Hippocampal formation (tissue), 2 donors: ENCODE results near the gene AIMP2.
A peak's percentile ranks its signal among the peaks of the same experiment; 100 is the strongest.
"Not testable (repeated sequence)": the region's sequence is repeated elsewhere in the genome, so short reads cannot be mapped to it uniquely, and the experiment has no call there.

ENCODE experiments used
- DNase-seq, 2 donors: peaks; one replicate each; lab custom pipeline; 2025; lab: John Stamatoyannopoulos, UW

Gene AIMP2

GRCh38 chr7:6026011-6026819, 17.1 kb downstream of the AIMP2 start:
- peak in 1 of 2 donors; percentile 22 for DNase-seq

DNA sequence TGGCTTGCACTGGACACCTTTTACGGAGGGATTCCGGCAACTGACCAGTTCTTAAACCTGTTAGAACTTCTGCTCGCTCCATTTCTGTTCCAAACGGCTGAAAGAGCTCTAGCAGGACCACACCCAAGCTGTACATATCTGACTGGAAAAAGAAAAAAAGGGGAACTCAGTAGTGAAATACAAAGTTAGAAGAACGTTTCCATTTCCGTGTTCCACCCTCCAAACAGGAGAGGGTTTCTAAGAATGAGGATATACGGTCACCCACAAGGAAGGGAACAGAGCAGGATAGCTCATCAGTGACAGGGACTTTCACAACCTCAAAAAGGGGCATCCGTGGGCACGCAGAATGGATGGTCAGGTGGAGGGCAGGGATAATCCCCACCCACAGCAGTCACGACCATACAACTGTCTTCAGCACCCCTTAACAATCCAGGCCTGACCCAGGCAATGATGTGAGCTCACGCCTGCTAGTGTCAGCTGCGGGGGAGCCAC, 17.8 kb downstream of the AIMP2 start:
- DNase-seq: no peak

DNA sequence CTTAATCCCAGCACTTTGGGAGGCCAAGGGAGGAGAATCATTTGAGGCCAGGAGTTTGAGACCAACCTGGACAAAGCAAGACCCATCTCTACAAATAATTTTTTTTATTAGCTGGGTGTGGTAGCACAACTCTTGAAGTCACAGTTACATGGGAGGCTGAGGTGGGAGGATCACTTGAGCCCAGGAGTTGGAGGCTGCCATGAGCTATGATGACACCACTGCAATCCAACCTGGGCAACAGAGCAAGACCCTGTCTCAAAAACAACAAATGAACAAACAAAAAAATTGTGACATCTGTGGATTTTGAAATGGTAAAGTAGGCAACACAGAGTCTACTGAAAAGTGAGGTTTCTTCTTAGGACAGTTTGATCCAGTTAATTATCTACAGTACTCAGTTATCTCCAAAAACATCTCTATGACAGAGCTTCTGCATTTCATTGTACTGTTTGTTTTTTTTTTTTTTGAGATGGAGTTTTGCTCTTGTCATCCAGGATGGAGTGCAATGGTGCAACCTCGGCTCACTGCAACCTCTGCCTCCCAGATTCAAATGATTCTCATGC, 18.8 kb downstream of the AIMP2 start:
- no peak for DNase-seq

GRCh38 chr7:6028563-6028962, 19.5 kb downstream of the AIMP2 start:
- no peak for DNase-seq

GRCh38 chr7:6030988-6031387, 21.9 kb downstream of the AIMP2 start, which contains the start of gene ANKRD61:
ANKRD61 (plus strand) TSS chr7:6031376; CDS start chr7:6031376, 0 bp downstream.
- DNase-seq: no peak

DNA sequence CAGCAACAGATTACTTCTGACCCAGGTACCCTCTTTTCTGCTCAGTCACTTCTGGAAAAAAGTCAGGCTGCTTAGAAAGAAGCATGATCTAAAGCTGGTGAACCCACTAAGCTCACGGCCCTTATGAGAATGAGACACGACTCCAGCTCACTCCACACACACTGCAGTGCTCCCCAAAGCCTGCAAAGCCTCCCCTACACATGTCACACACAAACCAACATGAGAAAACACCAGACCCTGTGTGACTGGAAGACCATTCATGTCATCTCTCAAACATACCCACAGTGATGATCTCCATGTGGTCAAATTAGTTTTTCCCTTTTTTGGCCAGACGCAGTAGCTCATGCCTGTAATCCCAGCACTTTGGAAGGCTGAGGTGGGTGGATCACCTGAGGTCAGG, 22.5 kb downstream of the AIMP2 start:
- DNase-seq: no peak

- no peak for DNase-seq
These were observed 23.1 kb downstream of the AIMP2 start for GRCh38 chr7:6032167-6032566.

GRCh38 chr7:6032641-6033040, 23.6 kb downstream of the AIMP2 start:
- no peak for DNase-seq

GRCh38 chr7:6035165-6035564, 26.1 kb downstream of the AIMP2 start:
- DNase-seq: no peak

DNA sequence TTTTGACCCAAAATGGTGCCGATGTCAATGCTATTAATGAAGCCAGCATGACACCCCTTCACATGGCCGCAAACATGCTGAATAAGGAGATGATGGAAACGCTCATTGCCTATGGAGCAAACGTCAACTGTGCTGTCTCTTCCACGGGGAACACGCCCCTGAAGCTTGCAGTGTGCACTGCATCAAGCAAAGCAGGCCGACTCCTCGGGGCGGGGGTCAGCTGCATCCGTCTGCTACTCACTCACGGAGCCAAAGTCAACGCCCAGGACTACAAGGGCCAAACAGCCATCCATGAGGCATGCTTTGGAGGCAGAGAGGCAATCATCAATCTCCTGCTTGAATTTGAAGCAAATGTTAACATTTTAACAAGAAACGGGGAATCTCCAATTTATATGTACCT, 26.6 kb downstream of the AIMP2 start:
- DNase-seq: no peak

DNA sequence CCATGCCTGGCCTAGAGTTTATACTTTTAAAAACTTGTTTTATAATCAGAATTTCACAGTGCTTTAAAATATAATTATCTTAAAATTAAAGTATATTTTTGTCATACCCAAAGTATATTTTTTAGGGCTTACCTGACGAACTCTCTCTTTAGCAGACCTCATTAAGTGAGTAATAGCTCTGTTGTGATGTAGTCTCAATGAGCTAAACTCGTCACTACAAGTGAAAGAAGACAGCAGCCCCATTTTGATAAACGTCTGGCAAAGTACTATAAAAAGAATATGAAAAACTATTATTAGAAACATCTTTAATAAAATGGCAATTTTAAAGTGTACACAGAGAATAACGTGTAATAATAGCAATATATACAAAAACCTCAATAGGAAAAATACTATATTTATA, 40.7 kb downstream of the AIMP2 start:
- DNase-seq: no peak

GRCh38 chr7:6051185-6051584, 42.1 kb downstream of the AIMP2 start:
- not testable (repeated sequence) for DNase-seq

GRCh38 chr7:6056616-6057015, 47.5 kb downstream of the AIMP2 start:
- DNase-seq: no peak

- DNase-seq: no peak
These were observed 48.5 kb downstream of the AIMP2 start for GRCh38 chr7:6057316-6058129.

- not testable (repeated sequence) for DNase-seq
These were observed 50.9 kb downstream of the AIMP2 start for GRCh38 chr7:6059941-6060340.

DNA sequence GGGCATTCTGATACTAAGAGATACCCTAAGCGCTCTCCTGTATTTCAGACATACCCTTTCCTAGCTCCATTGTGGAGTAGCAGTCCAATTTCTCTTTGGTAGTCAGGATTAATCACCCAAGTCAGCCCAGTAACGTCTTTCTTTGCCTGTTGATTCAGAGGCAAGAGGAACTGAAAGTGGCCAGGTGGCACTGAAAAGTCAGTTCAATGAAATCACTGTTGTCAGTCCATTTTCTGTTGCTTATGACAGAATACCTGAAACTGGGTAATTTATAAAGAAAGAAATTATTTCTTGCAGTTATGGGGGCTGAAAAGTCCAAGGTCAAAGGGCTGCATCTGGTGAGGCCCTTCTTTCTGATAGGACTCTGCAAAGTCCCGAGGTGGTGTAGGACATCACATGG, 62.3 kb downstream of the AIMP2 start:
- no peak for DNase-seq
